SK-N-SH (cell line): ENCODE measurements around the gene ADAMTSL5. TPM values are rescaled to one million over a fixed set of nuclear protein-coding genes. Genes with fewer than 3 reads are reported as not detected.
"Not testable (repeated sequence)": the region's sequence is repeated elsewhere in the genome, so short reads cannot be mapped to it uniquely, and the experiment has no call there.

ENCODE experiments used
- CTCF ChIA-PET: fragments of 300-600, 350-600 bp; formaldehyde crosslinking; extraction: SDS; loops from one replicate; lab custom pipeline; 2021; lab: Yijun Ruan, JAX
- POLR2A ChIA-PET: fragments of 350-600 bp; sonication (Branson Sonifier 250); formaldehyde crosslinking; extraction: SDS; loops from one replicate; lab custom pipeline; 2020; ENCODE audit warnings: antibody characterized with exemption, inconsistent platforms; lab: Yijun Ruan, JAX
- DNase-seq: peaks from one replicate; pipeline ENCODE4 v3.0.0; 2012
- H2AFZ ChIP-seq: fragments of 200-600 bp; sonication (generic); 2 replicates; pipeline ENCODE4 v1.8.1; 2016; ENCODE audit warnings: antibody characterized with exemption, mild to moderate bottlenecking, low read depth
- H3F3A ChIP-seq: fragments of 200-600 bp; sonication (generic); replicated peaks from 2 replicates; pipeline ENCODE3; 2016; ENCODE audit warnings: antibody characterized with exemption, mild to moderate bottlenecking; ENCODE audit not compliant: insufficient read depth
- H3K27ac ChIP-seq, 2 experiments: fragments of 200-500 bp in 1 of 2; fragments of 200-600 bp in 1 of 2; sonication (Bioruptor generic) in 1 of 2; sonication (generic), shearing (Covaris generic) in 1 of 2; 2 replicates each; pipeline versions ENCODE4 v1.5.1 to v1.6.1; 2014 to 2016; ENCODE audit warnings: low read depth in 2 of 2, inconsistent platforms in 1 of 2, low read length in 1 of 2, mild to moderate bottlenecking in 1 of 2, mixed read lengths in 1 of 2
- H3K27me3 ChIP-seq: fragments of 200-600 bp; sonication (generic), shearing (Covaris generic); 2 replicates; pipeline ENCODE4 v1.6.1; 2016; ENCODE audit warnings: mixed run types; ENCODE audit not compliant: insufficient read depth
- H3K36me3 ChIP-seq, 2 experiments: fragments of 200-500 bp in 1 of 2; fragments of 200-600 bp in 1 of 2; sonication (Bioruptor generic) in 1 of 2; sonication (generic) in 1 of 2; replicated peaks in 1 of 2; 2 replicates each; pipeline versions ENCODE3 to v1.5.1; 2014 to 2016; ENCODE audit warnings: low read length in 1 of 2, mild to moderate bottlenecking in 1 of 2; ENCODE audit not compliant: insufficient read depth in 2 of 2, control insufficient read depth in 1 of 2
- H3K4me1 ChIP-seq, 2 experiments: fragments of 200-500 bp in 1 of 2; fragments of 200-600 bp in 1 of 2; sonication (Bioruptor generic) in 1 of 2; sonication (generic), shearing (Covaris generic) in 1 of 2; 2 replicates each; pipeline versions ENCODE4 v1.5.1 to v1.6.1; 2014 to 2016; ENCODE audit warnings: low read depth in 1 of 2, low read length in 1 of 2, mixed run types in 1 of 2; ENCODE audit not compliant: insufficient read depth in 2 of 2, control insufficient read depth in 1 of 2
- H3K4me2 ChIP-seq: fragments of 200-600 bp; sonication (generic), shearing (Covaris generic); 2 replicates; pipeline ENCODE4 v1.6.1; 2017; ENCODE audit warnings: mixed run types
- H3K4me3 ChIP-seq, 2 experiments: fragments of 200-500 bp in 1 of 2; fragments of 200-600 bp in 1 of 2; sonication (Bioruptor generic) in 1 of 2; sonication (generic), shearing (Covaris generic) in 1 of 2; 2 replicates each; pipeline versions ENCODE4 v1.5.1 to v1.8.1; 2014 to 2016; ENCODE audit warnings: low read depth in 2 of 2, inconsistent platforms in 1 of 2, low read length in 1 of 2, mild to moderate bottlenecking in 1 of 2, mixed read lengths in 1 of 2, moderate library complexity in 1 of 2
- H3K79me2 ChIP-seq: fragments of 200-600 bp; sonication (generic); 2 replicates; pipeline ENCODE4 v1.8.1; 2017; ENCODE audit warnings: mild to moderate bottlenecking; ENCODE audit not compliant: insufficient read depth
- H3K9ac ChIP-seq: fragments of 200-600 bp; sonication (generic); 2 replicates; pipeline ENCODE4 v1.6.1; 2017; ENCODE audit warnings: mixed run types
- H3K9me2 ChIP-seq: fragments of 200-600 bp; sonication (generic); 2 replicates; pipeline ENCODE4 v1.6.1; 2017; ENCODE audit warnings: mixed run types
- H3K9me3 ChIP-seq: fragments of 200-600 bp; sonication (generic); 2 replicates; pipeline ENCODE4 v1.6.1; 2017; ENCODE audit warnings: mixed run types, mild to moderate bottlenecking, moderate library complexity
- H4K20me1 ChIP-seq: fragments of 200-600 bp; sonication (generic); 2 replicates; pipeline ENCODE4 v1.6.1; 2017; ENCODE audit warnings: mild to moderate bottlenecking, mixed run types; ENCODE audit not compliant: insufficient read depth
- CHD2 ChIP-seq: fragments of 150-350 bp; IDR thresholded peaks from 2 replicates; pipeline ENCODE4 v1.6.1; 2018; ENCODE audit warnings: low read length; ENCODE audit not compliant: partially characterized antibody
- CTCF ChIP-seq: fragments of 200-600 bp; sonication (generic); IDR thresholded peaks from 2 replicates; pipeline ENCODE4 v1.6.1; 2017; ENCODE audit warnings: antibody characterized with exemption, mild to moderate bottlenecking, moderate library complexity
- ELF1 ChIP-seq: IDR thresholded peaks from 2 replicates; pipeline ENCODE4 v1.4.0; 2012
- EZH2phosphoT487 ChIP-seq: fragments of 200-600 bp; sonication (generic); IDR thresholded peaks from 2 replicates; pipeline ENCODE4 v1.6.1; 2017; ENCODE audit warnings: low read depth, mixed run types, mild to moderate bottlenecking, antibody characterized with exemption, moderate library complexity, borderline replicate concordance
- FOSL2 ChIP-seq: IDR thresholded peaks from 2 replicates; pipeline ENCODE4 v1.4.0; 2012; ENCODE audit warnings: low read depth, mild to moderate bottlenecking, moderate library complexity, borderline replicate concordance
- FOXM1 ChIP-seq: IDR thresholded peaks from 2 replicates; pipeline ENCODE4 v1.4.0; 2012; ENCODE audit warnings: low read depth, mild to moderate bottlenecking
- GABPA ChIP-seq: IDR thresholded peaks from 2 replicates; pipeline ENCODE4 v1.4.0; 2012; ENCODE audit warnings: low read depth, mild to moderate bottlenecking
- GATA2 ChIP-seq: sonication (generic); formaldehyde crosslinking; IDR thresholded peaks from 2 replicates; pipeline ENCODE4 v1.5.0; 2020; ENCODE audit warnings: mild to moderate bottlenecking, missing genetic modification reagents
- IRF3 ChIP-seq: fragments of 150-350 bp; IDR thresholded peaks from 2 replicates; pipeline ENCODE4 v1.6.1; 2016; ENCODE audit warnings: mild to moderate bottlenecking, low read depth, low read length
- JUND ChIP-seq: IDR thresholded peaks from 2 replicates; pipeline ENCODE4 v1.4.0; 2012
- NFIC ChIP-seq: IDR thresholded peaks from 2 replicates; pipeline ENCODE4 v1.4.0; 2012; ENCODE audit warnings: borderline replicate concordance
- NRF1 ChIP-seq: IDR thresholded peaks from 2 replicates; pipeline ENCODE4 v1.6.1; 2012; ENCODE audit warnings: low read depth, mild to moderate bottlenecking, low read length
- POLR2AphosphoS5 ChIP-seq: IDR thresholded peaks from 2 replicates; pipeline ENCODE4 v1.6.1; 2012; ENCODE audit warnings: low read depth, low read length
- RAD21 ChIP-seq: IDR thresholded peaks from 2 replicates; pipeline ENCODE4 v1.6.1; 2012; ENCODE audit warnings: mild to moderate bottlenecking, low read length
- RCOR1 ChIP-seq: fragments of 150-350 bp; IDR thresholded peaks from 2 replicates; pipeline ENCODE4 v1.6.1; 2017; ENCODE audit warnings: antibody characterized with exemption, low read length
- SMC3 ChIP-seq: IDR thresholded peaks from 2 replicates; pipeline ENCODE4 v1.6.1; 2012; ENCODE audit warnings: low read depth, low read length, improper control_type of control experiment
- ZBTB33 ChIP-seq: IDR thresholded peaks from 2 replicates; pipeline ENCODE4 v1.4.0; 2012; ENCODE audit warnings: low read depth, borderline replicate concordance
- WGBS: methylation state at CpG from one replicate; pipeline ENCODE4 v1.1.6; 2017; ENCODE audit warnings: low lambda C conversion rate; 5-methylcytosine and 5-hydroxymethylcytosine counted together
- polyA plus RNA-seq, 3 experiments: library from polyadenylated mRNA; depleted of rRNA; stranded (reverse); fragments of >200 nt; gene quantifications; 2 replicates each; pipeline ENCODE4 v1.2.3, GENCODE V29; 2012

The ADAMTSL5 gene
- polyA plus RNA-seq, 1 of the 3 experiments (the other 2 are of a cell fraction), result 5.7 TPM

- ChIA-PET CTCF (interaction anchor here (1.7 to 1.9 kb wide), 2 partner anchors 123 to 277 kb away, joined by 5 to 8 read pairs; no protein-coding TSS in a partner anchor), POLR2A (no interaction called here)
- TF ChIP-seq ELF1 (no peak), JUND (no peak), IRF3 (no peak), POLR2AphosphoS5 (no peak), NRF1 (no peak), ZBTB33 (no peak), NFIC (no peak), FOSL2 (no peak), RAD21 (no peak), RCOR1 (no peak), GATA2 (no peak), FOXM1 (no peak), GABPA (no peak), EZH2phosphoT487 (no peak)
- Histone ChIP-seq H3K27ac (no peak overlapping the region), H3K9me3 (no peaks in the 10 kb centered on the region), H3K4me1 (no peaks in the 10 kb centered on the region; a peak in 1 of 4 replicates), H3K27me3 (no peaks in the 10 kb centered on the region), H4K20me1 (peaks cover 9% of the 10 kb centered on the region; the same call in 1 of the 2 replicates), H3K79me2 (peaks cover 5% of the 10 kb centered on the region; the same call in 1 of the 2 replicates), H3F3A (peaks cover 4% of the 10 kb centered on the region), H3K9me2 (no peaks in the 10 kb centered on the region), H3K4me2 (no peak overlapping the region), H3K36me3 (no peaks in the 10 kb centered on the region), H3K9ac (no peak overlapping the region), H2AFZ (no peak overlapping the region), H3K4me3 (no peak overlapping the region)
- 82% methylated on average over 4 of the region's 4 CpGs for WGBS
- DNase-seq, result no peak
These were observed 36.6 kb upstream of the ADAMTSL5 start for GRCh38 chr19:1549332-1549945.

GRCh38 chr19:1540365-1540925 is 27.6 kb upstream of the ADAMTSL5 start:
- Histone ChIP-seq H3F3A (no peaks in the 10 kb centered on the region), H3K9ac (no peak overlapping the region), H3K27ac (no peak overlapping the region), H4K20me1 (no peaks in the 10 kb centered on the region), H3K4me3 (no peak overlapping the region), H3K9me2 (no peaks in the 10 kb centered on the region), H2AFZ (no peak overlapping the region), H3K9me3 (no peaks in the 10 kb centered on the region), H3K4me2 (no peak overlapping the region), H3K36me3 (no peaks in the 10 kb centered on the region), H3K4me1 (peaks cover 0 to 5% of the 10 kb centered on the region in 2 experiments; a peak in 1 of 4 replicates), H3K79me2 (no peaks in the 10 kb centered on the region), H3K27me3 (no peaks in the 10 kb centered on the region)
- ChIA-PET POLR2A (no interaction called here), CTCF (no interaction called here)
- WGBS, result 75% methylated on average over 17 of the region's 17 CpGs
- no peak for TF ChIP-seq SMC3
- TF ChIP-seq CTCF, result no peak
- TF ChIP-seq CHD2, result no peak
- no peak for DNase-seq

- H3K4me2 ChIP-seq, CTCF ChIA-PET, H3F3A ChIP-seq, H4K20me1 ChIP-seq, H2AFZ ChIP-seq, H3K9ac ChIP-seq, H3K4me3 ChIP-seq, POLR2A ChIA-PET, H3K27me3 ChIP-seq, DNase-seq, H3K79me2 ChIP-seq, H3K9me2 ChIP-seq, H3K27ac ChIP-seq, H3K36me3 ChIP-seq, H3K4me1 ChIP-seq, H3K9me3 ChIP-seq: not testable (repeated sequence)
- WGBS, result 91% methylated on average over 11 of the region's 11 CpGs
These were observed 26.9 kb upstream of the ADAMTSL5 start for GRCh38 chr19:1539749-1540148.
